Stimulated activated CD4-positive, alpha-beta T cell treated with anti-CD3 and anti-CD28 coated beads, Interleukin-4, amount 100 ng/mL, for 4 hours (primary cell): ENCODE data around the gene KMT2C.
A peak's percentile ranks its signal among the peaks of the same experiment; 100 is the strongest.

Experiments used
- DNase-seq, 2 experiments: peaks; one replicate each; pipeline ENCODE4 v3.0.0-alpha.2; 2020

KMT2C gene

GRCh38 chr7:152180587-152180986 is 255.2 kb downstream of the KMT2C start:
- no peak for DNase-seq

- DNase-seq = no peak
Observed at GRCh38 chr7:152180048-152180447, 255.8 kb downstream of the KMT2C start.

GRCh38 chr7:152178405-152179058 is 257.3 kb downstream of the KMT2C start:
- no peak for DNase-seq

- DNase-seq = no peak
Observed at GRCh38 chr7:152177681-152178404, 258.0 kb downstream of the KMT2C start.

GRCh38 chr7:152176797-152177196 is 259.0 kb downstream of the KMT2C start:
- DNase-seq = no peak

GRCh38 chr7:152173372-152174070 is 262.3 kb downstream of the KMT2C start:
- no peak for DNase-seq

GRCh38 chr7:152162287-152162686 is 273.5 kb downstream of the KMT2C start:
- DNase-seq = no peak

GRCh38 chr7:152161171-152161570 is 274.6 kb downstream of the KMT2C start:
- no peak for DNase-seq

- DNase-seq = no peak
Observed at GRCh38 chr7:152158801-152159587, 276.8 kb downstream of the KMT2C start.

- no peak for DNase-seq
Observed at GRCh38 chr7:152152267-152152666, 283.5 kb downstream of the KMT2C start.

- no peak for DNase-seq
Observed at GRCh38 chr7:152149363-152149762, 286.4 kb downstream of the KMT2C start.

- no peak for DNase-seq
Observed at GRCh38 chr7:152148706-152149105, 287.1 kb downstream of the KMT2C start.

GRCh38 chr7:152145853-152146466 is 289.8 kb downstream of the KMT2C start:
- peak in 1 of 2 experiments; percentile 22 for DNase-seq

GRCh38 chr7:152144557-152145245 is 291.1 kb downstream of the KMT2C start:
- no peak for DNase-seq

- DNase-seq = no peak
Observed at GRCh38 chr7:152142976-152143595, 292.7 kb downstream of the KMT2C start.

- DNase-seq = no peak
Observed at GRCh38 chr7:152140560-152140959, 295.2 kb downstream of the KMT2C start.

GRCh38 chr7:152140067-152140466 is 295.7 kb downstream of the KMT2C start:
- no peak for DNase-seq

- no peak for DNase-seq
Observed at GRCh38 chr7:152137476-152138025, 298.3 kb downstream of the KMT2C start.

- no peak for DNase-seq
Observed at GRCh38 chr7:152136686-152137085, 299.1 kb downstream of the KMT2C start.

GRCh38 chr7:152133804-152134203 is 302.0 kb downstream of the KMT2C start:
- DNase-seq = no peak

- no peak for DNase-seq
Observed at GRCh38 chr7:152132812-152133211, 303.0 kb downstream of the KMT2C start.
